GM21528 (cell line): ENCODE measurements around the gene NDUFS6.

Source experiments
- ATAC-seq: cut with Tn5 transposase; IDR thresholded peaks from one replicate; pipeline ENCODE4 v1.9.1; 2021; ENCODE audit warnings: mild to moderate bottlenecking, moderate library complexity; ENCODE audit not compliant: unreplicated experiment, low FRiP score

The NDUFS6 gene

DNA sequence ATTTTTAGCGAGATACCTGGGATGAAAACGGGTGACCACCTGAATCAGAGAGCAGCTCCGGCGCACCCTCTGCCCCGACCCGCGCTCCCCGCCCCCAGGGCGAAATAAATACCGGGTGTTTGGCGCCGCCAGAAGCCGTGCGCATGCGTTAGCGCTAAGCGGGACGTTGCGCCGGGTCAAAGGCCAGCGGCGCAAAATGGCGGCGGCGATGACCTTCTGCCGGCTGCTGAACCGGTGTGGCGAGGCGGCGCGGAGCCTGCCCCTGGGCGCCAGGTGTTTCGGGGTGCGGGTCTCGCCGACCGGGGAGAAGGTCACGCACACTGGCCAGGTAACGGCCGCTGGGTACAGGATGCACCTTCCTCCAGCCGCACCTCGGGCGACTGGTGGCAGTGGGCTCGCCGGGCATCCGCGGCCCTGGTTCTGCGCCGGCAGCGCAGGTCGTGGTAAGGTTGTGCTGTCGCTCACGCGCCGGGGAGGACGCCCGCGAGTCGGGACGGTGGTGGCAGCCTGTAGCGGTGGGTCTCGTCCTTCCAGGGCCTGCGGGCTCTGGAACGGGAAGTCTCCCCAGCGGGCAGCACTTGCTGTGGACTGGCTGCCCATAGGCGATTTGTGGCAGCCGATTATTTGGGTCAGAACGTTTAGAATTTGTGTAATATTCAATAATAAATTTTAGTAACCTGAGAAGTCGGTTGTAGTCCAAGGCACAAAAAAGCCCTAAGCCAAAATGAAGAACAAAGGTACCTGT lies at the start of gene NDUFS6:
TSS of gene NDUFS6 (plus strand) at position 186 of the 745 bp plus-strand sequence. CDS start at position 197, 11 bp downstream.
- peak; percentile 51 for ATAC-seq

DNA sequence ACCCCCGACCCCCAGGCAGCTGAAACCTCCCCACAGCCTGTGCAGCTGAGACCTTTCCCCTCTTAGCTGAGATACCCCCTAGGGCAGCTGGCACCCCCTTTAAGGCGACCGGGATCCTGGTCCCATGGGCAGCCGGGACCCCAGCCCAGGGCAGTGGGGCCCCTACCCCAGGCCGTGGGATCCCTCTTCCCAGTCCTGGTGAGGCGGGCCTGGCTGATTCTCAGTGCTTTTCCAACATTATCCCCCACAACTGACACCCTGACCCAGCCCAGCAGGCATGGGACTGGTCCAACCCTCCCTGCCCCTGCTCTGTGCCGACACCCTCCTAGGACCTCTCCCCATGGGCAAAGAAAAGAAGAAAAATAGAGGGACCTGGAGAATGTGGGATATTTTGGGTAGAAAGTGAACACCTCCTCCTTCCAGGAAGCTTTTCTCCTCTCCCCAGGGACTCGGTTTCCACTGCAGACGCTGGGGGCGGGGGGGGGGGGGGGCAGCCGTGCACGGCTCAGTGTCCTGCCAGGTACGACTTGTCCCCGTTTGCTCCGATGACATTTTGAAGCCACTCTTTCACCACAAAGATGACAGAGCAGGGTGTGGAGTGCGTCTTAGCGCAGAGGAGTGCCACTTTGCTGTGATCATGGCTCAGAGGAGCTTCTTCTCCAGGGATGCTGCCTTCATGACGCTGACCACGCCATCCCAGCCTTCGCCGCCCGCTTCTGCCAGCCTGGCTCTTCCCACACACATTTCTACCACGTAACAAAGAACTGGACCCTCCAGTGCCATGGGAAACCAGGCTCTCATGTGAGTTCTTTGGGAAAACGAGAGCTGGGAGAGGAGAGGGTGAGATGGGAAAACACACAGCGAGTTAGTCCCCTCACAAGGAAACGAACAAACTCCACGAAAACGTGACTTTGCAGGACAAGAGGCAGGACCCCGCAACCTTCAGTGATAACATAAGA lies 49.1 kb upstream of the NDUFS6 start:
- ATAC-seq = no peak

DNA sequence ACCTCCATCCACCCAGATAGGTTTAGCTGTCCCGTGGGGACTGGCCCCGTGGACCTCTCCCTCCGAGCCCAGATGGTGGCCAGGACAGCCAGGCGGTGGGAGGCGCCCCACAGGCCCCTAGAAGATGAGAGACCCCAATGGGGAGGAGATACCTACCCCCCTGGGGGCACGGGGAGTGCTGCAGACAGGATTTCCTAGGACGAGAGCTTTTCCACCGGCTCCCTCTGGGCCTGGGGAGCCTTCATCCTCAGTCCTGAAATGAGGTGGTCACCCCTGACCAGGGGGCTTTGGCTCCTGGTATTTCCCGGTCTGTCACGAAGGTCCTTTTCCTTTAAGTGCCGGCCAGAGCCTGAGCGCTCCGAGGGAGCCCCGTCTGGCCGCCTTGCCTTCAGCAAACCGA lies 48.3 kb upstream of the NDUFS6 start:
- no peak for ATAC-seq

DNA sequence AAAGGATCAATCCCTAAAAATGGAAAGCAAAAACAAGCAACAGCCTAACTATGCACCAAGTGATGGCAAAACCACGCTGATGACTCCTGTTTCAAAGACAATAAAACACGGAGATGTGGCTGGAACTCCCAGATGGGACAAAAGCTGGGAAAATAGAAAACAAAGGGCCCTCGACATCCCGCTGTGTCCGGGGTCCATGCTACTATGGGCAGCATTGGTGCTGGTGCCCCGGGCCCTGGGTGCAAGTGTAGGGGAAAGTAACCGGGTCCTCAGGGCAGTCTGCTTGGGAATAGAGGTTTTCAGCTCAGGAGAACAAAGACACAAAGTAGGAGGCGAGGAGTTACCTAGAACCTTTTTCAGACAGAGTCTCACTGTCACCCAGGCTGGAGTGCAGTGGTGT lies 47.7 kb upstream of the NDUFS6 start:
- ATAC-seq = no peak

DNA sequence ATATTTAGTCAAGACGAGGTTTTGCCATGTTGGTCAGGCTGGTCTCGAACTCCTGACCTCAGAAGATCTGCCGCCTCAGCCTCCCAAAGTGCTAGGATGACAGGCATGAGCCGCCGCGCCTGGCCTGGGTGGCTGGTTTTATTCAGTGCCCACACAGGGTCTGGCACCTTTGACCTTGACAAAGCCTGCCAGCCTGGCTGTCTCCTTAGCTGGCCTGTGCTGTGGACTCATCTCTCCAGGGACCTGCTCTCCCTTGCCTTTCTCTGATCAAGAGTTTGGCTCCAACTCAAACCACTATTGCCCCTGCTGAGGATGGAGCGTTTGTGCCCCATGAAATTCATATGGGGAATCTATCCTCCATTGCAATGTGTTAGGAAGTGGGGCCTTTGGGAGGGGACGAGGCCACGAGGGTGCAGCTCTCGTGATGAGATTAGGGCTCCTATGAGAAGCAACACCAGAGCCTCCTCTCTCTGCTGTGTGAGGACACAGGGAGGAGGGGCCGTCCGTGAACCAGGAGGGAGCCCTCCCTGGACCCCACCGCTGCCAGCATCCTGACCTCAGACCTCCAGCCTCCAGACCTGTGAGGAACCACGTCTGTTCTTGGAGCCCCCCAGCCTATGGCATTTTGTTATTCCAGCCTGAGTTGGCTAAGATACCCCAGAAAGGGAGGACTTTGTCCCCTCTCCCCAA lies 46.5 kb upstream of the NDUFS6 start:
- ATAC-seq = no peak

DNA sequence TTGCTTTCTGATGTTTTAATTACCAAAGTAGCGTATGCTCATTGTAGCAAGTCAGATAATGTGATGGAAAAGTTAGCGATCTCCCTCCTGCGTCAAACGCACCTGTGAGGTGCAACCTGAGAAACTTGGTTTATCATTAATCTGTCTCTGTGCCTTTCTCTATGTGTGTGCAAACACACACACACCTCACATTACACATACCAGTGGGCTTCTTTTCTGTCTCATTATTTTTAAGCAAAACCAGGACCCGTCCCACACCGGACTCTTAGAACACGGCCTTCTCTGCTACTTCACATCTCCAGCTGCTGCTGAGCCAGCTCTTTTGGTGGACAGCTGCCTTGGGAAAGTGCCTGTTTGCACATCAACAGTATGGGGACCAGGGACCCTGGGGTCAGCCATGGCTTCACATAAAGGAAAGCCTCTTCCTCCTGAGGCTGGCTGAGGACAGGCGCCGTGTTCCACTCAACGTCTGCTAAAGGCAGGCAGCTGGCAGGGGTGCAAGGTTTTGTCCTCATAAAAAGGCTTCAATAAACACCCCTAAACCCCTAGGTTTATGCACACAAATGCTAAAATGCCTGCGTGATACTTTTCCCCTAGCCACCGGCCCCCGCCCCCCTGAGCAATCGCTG lies 45.8 kb upstream of the NDUFS6 start:
- ATAC-seq = no peak

DNA sequence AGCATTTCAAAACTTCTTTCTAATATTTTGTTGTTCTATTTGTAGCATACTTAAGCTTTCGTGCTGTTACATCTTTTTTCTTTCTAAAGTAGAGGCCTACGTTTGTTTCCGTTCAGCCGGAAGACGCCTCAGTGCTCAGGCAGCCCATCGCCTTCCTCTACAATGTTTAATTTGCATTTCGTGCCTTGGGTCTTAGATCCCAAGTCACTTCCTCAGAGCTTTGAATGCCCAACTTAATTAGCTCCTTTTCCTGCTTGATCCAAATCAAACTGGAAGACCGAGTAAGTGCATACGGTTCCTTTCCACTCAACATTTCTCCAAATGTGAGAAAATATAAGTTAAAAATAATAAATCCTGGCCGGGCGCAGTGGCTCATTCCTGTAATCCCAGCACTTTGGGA lies 44.7 kb upstream of the NDUFS6 start:
- ATAC-seq = no peak

DNA sequence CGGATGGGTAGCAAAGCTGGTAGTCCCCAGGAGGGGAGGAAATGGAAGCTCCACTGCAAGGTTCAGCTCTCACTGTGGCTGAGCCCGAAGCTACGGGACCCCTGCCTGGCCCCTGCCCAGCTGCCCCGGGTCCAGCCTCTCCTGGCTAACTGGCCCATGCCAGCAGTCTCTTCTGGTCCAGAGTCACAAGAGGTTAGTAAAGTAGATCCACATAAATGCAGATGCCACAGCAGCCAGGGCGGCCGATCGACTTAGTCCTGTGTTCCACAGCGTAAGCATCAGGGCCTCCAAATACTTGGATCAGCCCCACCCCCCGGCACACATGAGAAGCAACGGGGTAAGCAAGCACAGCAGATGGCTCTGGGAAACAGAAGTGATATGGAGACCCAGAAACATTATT lies 43.7 kb upstream of the NDUFS6 start:
- ATAC-seq = no peak

DNA sequence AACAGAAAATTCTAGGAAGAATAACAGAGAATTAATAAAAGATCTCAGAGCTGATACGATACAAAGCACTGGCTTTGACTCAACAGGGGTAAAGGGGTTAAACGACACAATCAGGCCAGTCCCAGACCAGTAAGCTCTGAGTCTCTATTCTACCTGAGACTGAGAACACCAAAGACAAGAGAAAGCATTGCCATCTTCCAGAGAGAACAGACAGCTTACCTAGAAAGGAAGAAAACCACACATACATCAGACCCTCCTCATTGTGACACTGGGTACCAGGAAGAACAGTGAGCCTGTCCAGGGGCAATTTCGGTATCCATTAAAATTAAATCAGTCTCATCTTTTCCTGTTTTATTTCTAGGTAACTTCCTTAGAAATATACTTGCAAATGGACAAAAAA lies 42.6 kb upstream of the NDUFS6 start:
- no peak for ATAC-seq

DNA sequence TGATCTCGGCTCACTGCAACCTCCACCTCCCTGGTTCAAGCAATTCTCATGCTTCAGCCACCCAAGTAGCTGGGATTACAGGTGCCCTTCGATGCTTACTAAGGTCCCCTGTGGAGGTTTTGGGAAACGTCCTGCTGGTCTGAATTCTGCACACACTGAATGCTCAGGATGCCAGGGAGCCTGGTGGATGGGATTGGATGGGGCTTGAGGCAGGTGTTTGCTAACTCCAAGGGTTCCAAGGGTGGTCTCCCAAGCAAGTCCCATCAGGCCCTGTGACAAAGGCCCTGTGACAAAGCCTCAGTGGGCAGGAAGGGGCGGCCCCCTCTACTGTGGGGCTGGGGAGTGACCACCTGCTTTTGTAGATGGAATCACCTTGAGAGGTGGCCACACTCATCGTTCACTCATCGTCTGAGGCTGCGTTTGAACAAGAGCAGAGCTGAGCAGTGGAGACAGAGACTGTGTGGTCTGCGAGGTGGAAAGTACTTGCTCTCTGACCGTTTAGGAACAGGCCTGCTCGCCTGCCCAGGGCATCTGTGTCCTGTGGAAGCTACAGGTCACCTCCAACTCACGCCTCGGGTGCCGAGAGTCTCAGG lies 41.7 kb upstream of the NDUFS6 start:
- no peak for ATAC-seq

DNA sequence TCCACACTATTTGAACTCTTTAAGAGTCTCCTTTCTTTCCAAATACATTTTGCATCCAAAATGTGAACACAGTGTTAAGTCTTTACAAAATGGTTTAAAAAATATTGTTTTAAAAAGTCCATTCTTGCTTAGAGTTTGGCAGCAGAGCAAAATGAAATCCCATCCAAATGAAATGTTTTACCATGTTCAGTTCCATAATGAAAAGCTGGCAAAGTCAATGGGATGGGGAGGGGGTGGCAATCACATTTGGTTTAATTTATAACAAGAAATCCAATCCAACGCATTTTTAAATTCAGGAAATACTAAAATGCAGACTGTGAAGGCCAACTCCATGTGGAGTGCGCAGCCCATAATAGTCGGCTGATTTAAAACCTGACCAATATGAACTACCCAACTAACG lies 41.0 kb upstream of the NDUFS6 start:
- ATAC-seq = no peak

DNA sequence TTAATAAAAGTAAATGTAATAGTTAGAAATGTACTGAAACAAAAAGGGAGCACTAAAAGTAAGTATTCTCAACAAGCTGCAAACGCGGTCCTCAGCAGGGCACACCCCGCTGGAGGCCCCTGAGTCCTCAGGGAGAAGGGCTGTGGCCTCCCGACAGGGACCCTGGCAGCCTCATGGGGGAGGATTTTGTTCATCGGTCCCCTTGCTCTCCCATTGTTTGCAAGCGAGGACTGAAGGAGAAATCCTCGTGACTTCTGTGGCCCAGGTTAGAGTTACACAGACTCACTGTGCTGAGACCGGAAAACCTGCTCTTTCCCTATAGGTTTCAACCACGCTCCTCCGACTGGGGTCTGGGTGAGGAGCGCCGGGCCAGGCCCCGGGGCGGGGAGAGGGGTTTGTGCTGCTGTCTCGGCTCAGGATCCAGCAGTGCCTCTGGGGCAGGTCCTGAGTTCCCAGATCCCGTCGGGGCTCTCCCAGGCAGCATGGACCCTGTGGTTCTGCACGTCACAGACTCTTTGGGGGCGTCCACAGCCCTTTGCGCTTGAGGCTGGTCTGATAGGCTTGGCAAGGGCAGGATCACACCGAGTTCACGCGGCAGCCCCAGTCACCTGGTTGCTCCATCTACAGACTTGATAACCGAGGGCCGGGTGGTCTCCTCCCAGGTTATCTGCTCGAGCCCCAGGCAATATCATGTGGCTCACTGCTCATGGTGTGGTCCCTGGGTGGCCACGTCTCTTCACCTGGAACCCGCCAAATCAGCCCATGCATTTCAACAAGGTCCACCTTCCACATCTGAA lies 40.4 kb upstream of the NDUFS6 start:
- no peak for ATAC-seq

DNA sequence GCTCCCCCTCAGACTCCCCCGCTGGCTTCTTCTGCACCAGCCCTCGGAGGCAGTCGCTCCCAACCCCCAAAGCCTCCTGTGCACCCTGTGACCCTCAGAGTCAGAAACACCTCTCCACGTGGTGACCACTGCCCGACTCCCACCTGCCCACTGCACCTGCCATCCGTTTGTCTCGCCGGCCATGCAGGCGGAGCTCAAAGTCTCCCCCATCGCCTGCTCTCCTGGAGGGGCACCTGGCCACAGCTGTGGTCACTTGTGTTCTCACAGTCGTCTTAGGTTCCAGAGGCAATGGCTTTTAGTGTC lies 39.8 kb upstream of the NDUFS6 start:
- ATAC-seq = no peak

DNA sequence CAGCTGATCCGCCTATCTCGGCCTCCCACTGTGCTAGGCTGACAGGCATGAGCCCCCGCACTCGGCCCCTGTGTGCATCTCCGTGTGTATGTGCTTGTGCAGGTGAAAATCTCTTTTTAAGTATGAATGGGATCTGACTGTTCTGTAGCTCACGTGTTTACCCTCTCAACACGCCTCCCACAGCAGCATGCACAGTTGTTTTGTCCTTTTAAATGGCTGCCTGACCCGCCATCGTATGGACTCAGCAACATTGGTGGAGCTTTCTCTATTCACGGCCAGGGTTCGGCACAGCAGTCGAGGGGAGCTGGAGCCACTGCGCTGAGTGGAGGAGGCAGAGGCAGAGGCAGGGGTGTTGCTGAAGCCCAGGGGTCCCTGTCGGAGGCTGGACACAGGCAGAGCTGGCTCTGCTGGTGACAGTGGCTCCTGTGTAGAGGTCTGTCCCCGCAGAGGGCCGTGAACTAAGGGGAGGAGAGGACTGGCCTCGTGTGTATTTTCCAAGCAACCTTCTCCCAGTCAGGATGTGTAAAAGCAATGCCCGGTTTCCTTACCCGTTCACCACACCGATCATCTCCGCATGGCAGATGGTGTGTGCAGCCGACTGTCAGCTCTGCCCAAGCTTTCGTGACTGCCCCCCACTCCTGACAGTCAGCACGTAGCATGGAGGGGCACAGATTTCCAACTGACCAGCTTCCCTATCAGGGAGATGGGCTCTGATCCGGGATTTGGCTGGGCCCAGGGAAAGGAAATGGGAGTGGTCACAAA lies 38.9 kb upstream of the NDUFS6 start:
- ATAC-seq = no peak

DNA sequence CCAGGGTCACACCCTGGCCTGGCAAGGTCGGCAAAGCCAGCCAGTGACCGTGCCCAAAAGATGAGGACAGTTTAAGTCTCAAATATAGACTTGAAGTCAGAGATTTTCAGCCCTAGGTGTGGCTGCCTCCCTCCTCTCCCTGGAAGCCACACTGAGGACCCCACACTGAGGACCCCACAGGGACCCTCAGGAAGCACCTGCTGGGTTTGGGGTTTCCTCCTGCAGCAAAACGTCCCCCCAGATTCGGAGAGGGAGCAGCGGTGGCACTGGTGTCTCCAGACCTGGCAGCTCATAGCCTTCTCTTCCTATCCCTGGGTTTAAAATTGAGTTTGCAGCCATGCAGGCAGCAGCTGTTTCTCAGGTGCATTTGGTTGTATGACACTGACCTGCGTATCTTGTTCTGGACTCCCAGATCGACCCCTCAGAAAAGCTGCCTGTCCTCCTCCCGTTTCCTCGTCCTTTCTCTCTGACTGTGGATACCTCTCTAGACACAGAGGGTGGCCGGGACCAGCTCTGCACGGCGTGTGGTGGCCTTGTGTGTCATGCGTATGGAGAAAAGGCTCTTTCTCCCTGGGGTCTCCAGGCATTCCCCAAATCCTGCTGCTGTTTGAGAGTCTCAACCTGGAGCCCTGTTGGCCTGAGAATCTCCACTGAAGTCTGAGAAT lies 38.2 kb upstream of the NDUFS6 start:
- ATAC-seq = no peak

DNA sequence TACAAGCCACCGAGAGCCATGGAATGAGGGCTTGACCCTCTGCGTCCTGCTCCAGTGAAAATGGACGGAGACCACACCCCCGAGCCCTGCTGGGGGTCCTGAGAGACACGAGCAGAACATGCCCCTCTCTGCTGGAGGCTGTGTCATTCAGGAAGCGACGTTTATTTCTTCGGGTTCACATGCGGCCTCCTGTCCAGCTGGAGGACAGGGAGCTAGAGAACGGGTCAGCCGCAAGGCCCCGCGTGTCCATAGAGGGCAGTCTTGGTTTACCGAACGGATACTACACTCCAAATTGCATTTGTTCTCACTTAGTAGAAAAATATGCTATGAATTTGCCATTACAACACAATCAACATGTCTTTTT lies 37.7 kb upstream of the NDUFS6 start:
- no peak for ATAC-seq

DNA sequence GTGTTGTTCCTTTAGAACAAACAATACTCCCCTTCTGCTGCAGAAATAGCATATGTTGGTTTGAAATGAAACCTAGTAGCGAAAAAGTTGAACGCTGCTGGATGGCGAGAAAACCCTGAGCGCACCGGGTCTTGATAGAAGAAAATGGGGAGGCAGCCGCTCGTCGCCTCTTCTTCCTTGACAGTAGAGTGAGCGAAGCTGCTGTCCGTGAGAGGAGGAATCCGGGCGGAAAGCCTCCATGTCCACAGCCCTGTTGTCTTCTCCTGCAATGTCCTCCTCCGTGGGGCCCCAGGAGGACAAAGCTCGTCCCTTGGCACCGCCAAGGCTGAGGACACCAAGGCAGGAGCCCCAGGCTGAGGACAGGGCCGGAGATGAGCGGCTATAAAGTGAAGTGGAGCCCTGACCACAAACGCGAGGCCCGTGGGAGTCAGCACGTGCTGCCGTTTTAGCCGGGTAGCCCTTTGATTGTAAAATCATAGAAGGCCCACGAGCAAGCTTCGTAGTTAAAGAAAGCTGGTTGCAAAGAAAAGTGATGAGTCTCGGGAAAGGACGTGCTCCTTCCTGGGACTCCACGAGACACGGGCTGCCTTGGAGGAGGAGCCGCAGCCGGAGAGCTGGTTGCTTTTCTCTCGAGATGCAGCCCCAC lies 37.1 kb upstream of the NDUFS6 start:
- ATAC-seq = no peak

DNA sequence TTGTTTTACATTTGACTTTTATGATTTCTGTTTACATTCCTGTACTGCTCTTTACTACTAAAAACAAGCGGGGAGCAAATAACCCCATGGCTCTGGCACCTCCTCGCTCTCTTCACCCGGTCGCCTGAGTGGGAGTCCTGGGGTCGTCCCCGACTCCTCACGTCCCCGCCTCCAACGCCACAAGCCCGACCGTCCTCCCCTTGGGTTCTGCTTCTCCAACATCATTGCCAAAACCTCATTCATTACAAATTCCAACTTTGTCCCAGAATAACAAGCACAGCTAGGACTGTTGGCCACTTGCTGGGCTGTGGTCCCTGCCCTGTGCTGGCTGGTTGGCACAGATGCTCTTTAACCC lies 36.6 kb upstream of the NDUFS6 start:
- ATAC-seq = no peak
